SHP77 treated with DMSO at 0.1 percent for 48 hours (cell line): ENCODE measurements around the gene NSG2.
A peak's percentile ranks its signal among the peaks of the same experiment; 100 is the strongest.

Source experiments
- DNase-seq: peaks from one replicate; lab custom pipeline; 2025; lab: John Stamatoyannopoulos, UW

Gene NSG2

DNA sequence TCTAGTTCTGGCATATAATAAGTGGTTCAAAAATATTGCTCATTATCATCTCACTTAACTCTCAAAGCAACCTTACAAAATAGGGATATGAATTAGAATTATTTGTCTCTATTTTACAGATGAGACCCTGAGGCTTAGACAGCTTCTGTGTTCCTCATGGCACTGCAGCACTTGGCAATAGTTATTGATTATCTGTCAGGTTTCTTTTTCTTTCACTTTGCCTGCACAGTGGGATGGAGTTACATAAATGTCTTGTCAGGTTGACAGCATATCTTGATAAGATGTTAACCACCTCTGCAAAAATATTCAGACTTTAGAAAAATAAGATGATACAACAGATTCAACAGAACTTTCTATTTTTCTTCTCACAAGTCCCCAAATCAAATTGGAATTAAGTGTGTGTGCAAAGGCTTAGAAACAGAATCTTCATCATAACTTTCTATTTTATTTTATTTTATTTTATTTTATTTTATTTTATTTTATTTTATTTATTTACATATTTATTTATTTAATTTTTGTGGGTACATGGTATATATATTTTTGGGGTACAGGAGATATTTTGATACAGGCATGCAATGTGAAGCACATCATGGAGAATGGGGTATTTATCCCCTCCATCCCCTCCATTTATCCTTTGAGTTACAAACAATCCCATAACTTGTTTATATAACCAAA, 17.7 kb downstream of the NSG2 start:
- DNase-seq = no peak

DNA sequence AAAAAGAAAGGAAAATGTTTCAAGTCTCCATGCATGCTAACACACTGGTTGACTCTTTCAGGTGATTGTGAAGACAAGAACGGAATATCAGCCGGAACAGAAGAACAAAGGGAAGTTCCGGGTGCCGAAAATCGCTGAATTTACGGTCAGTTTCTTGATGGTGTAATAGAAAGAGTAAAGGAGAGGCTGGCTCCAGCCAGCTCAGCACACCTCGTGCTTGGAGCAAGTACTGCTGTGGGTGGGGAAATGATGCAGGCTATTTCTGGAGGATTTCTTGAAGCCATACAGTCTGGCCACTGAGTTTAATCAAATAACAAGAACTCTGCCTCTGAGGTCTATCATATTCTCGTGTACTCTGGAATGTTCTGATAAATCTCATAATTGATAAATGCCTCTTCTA, 18.7 kb downstream of the NSG2 start:
- DNase-seq = no peak

GRCh38 chr5:174065528-174066197, 20.2 kb downstream of the NSG2 start:
- DNase-seq = peak; percentile 12

DNA sequence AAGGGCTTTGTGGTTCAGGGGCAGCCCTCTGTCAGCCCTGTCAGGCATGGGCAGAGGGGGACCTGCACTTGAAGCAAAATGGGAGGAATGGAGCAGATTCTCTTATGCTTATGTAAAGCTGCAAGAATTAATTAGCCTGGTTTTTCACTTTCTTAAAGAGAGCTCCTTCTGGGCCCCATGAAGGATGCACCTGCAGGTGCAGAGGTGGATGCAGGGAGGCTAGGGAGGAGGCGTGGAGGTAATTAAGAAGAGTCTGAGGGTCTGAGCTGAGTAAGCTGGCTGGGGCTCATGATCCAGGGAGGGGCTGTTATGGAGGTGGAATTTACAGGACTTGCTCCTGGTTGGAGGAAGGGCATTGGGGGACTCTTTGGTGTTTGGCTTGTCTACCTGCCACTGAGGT, 22.0 kb downstream of the NSG2 start:
- no peak for DNase-seq

GRCh38 chr5:174071484-174071883, 26.0 kb downstream of the NSG2 start:
- no peak for DNase-seq

- DNase-seq = no peak
Measured at GRCh38 chr5:174073122-174073660, 27.7 kb downstream of the NSG2 start.

DNA sequence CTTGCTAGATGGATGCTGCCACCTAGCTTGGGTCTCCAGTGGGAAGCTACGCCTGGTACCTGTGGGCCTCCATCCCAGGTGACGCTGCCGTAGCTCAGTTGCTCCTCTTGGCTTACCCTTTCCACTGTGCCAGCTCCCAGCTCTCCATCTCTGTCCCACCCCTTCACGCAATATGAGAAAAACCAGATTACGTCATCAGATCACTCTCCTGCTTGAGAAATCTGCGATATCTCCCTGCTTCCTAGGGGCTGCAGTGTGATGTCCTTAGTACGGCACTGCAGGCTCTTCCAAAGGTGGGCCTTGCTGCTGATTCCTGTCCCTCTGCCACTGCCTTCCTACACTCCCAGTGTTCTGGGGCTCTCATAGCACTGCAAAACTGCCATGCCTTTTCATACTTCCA, 28.9 kb downstream of the NSG2 start:
- DNase-seq = no peak

- DNase-seq = no peak
Measured at GRCh38 chr5:174078416-174078815, 32.9 kb downstream of the NSG2 start.

DNA sequence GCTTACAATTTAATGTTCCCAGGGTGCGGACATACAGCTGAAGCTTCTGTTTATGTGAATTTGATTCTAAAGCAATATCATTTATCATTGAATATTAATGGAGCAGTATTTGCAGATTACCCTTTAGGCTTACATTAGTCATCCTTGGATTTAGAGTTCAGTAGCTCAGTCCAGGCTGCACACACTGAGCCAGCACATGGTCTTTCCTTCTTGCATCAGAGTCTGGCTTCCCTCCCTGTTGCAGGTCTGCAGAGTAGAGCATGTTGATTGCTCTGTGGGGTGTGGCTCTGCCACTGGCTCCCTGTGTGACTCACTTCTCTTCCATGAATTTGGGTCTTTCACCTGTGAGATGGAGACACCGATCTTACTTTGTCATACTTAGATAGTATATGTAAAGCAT, 36.8 kb downstream of the NSG2 start:
- DNase-seq = peak; percentile 75

GRCh38 chr5:174083056-174083827, 37.7 kb downstream of the NSG2 start:
- peak; percentile 12 for DNase-seq

- DNase-seq = no peak
Measured at GRCh38 chr5:174084691-174085154, 39.2 kb downstream of the NSG2 start.

DNA sequence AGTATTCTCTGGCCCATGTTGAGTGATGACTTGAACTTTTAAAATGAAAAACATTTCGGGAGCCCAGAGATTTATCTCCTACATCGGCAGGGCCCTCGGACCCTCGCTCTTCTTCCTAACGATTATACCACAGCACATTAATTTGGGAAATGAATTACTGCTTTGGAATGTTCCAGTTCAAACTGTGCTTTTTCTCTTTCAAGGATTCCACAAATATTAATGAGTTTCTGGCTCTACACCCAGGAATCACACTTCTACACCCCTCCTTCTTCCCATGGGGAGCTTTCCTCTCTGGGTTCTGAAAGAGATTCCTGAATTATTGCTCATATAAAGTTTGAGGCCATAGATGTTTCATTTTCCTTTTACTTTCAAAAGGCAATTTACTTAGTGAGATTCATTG, 41.2 kb downstream of the NSG2 start:
- DNase-seq = no peak

DNA sequence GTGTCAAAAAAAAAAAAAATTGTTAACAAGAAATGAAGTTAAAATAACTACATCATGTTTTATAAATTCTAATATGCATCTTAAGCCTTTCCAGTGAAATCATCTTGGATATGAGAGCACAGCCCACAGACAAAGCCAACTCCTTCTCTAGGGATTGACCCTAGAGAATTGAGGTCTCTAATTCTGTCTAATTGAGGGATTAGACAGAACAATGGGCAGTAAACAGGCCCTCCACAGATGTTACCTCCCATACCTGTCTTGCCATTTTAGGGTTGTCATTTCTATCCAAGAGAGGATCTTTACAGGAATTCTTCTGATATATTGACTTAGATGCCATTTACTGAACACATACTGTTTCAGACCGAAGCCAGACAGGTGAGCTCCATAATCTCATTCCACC, 42.3 kb downstream of the NSG2 start:
- DNase-seq = no peak

DNA sequence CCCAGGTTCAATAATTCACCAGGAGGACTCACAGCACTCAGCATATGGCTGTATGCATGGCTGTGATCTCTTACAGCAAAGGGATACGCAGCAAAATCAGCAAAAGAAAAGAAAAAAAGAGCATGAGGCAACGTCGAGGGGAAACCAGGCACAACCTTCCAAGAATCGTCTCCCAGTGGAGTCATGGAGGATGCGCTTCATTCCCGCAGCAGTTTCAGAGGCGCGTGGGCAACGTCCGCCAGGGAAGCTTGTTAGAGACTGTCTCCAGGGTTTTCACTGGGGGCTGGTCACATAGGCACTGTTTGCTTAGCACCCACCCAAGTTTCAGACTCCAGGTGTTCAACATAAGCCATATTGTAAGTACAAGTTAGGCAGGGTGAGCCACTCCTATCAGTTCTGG, 44.6 kb downstream of the NSG2 start:
- DNase-seq = no peak

DNA sequence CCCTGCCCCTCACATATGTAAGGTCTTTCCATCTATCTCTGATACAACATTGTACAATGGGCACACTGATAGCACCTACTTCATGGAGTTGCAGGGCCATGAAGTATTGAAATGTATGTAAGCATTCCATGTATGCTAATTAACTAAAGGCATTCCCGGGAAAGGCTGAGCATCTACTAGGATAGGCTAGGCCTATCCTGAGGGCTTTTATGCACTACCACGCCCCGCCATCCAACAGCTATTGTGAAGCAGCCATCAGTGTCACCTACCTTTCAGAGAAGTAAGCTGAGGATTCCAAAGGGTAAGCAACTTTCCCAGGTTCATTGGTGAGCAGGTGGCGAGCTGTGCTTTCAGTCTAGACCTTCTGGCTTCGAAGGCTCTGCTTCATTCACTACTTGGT, 47.6 kb downstream of the NSG2 start:
- no peak for DNase-seq

- DNase-seq = no peak
Measured at GRCh38 chr5:174094857-174095606, 49.5 kb downstream of the NSG2 start.

DNA sequence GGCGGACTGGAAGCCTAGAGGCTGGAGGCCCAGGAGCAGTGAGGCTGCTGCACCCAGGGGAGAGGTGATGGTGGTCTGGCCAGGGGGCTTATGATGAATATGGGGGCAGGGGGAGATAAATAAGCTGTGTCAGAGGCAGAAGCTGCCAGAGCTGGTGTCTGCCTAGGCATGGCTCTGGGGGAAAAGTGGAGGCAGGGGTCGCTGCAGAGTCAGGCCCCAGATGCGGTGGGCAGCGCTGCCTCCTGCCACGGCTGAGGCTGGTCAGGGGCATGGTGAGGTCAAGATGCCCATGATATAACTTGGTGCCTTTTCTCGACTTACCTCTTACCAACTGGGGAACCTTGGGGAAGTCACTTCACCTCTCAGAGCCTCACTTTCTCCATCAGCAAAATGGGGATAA, 51.1 kb downstream of the NSG2 start:
- DNase-seq = no peak

- no peak for DNase-seq
Measured at GRCh38 chr5:174097486-174098185, 52.1 kb downstream of the NSG2 start.

- DNase-seq = no peak
Measured at GRCh38 chr5:174098694-174099093, 53.2 kb downstream of the NSG2 start.

DNA sequence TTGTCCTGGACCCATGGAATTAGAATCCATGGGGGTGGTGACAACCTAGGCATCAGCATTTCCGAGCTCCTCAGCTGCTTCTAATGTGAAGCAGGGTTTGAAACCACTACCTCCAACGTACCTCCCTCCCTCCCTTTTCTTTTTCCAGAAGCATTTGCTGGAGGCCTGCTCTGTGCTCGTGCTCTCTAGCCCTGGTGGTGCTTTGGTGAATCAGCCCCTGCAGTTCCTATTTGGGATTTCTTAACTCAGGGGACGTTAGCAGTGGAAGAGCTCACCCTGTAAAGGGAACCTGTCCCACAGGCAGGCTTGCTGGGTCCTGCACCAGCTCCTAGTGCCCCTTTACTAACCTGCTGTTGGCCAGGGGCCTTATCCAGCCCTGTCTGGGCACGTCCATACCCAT, 55.0 kb downstream of the NSG2 start:
- no peak for DNase-seq

DNA sequence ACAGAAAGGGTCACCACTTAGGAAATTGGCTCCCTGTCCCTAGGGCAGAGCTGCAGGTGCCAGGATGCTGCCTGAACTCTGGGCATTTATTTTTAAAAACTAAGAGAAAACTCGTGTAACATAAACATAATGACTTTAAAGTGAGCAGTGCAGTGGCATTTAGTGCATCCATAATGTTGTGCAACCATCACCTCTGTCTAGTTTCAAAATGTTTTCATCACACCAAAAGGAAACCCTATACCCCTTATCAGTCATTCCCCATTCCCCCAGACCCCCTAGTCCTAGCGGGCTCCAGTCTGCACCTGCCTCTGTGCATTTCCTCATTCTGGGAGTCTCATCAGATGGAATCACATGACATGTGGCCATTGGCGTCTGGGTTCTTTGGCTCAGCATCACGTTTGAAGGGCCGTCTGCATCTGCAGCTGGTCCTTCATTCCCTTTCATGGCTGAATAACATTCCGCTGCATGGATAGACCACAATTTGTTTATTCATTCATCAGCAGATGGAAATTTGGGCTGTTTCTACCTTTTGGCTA, 55.8 kb downstream of the NSG2 start:
- no peak for DNase-seq
